Measurements from ENCODE around the gene CPM.
"Not testable (repeated sequence)": the region's sequence is repeated elsewhere in the genome, so short reads cannot be mapped to it uniquely, and the experiment has no call there.

CPM gene

DNA sequence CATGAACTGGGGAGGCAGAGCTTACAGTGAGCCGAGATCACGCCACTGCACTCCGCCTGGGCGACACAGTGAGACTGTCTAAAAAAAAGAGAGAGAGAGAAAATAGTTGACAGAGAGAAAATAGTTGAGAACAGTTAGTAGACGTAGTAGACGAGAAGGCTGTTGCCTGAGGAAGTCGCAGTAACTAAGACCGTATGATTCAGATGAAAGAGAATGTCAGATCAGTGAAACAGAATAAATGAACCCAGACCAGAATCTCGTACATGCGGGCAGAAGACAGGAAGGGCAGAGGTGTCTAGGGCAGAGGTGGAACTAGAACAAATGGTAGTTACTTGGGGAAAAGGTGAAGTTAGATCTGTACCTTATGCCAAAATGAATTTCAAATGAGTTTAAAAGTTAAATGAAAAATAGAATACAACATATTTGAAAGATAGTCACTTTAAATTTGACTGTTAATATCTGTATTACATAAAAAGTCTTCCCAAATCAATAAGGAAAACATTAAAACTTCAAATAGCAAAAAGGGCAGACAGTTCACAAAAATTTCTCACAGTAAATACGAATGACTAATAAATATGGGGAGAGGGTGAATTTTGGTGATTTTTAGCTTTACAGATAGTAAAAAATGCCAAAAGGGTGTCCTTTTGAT, 107.3 kb downstream of the CPM start:
- peak; percentile 42 for DNase-seq (ENCODE audit: low read depth)

DNA sequence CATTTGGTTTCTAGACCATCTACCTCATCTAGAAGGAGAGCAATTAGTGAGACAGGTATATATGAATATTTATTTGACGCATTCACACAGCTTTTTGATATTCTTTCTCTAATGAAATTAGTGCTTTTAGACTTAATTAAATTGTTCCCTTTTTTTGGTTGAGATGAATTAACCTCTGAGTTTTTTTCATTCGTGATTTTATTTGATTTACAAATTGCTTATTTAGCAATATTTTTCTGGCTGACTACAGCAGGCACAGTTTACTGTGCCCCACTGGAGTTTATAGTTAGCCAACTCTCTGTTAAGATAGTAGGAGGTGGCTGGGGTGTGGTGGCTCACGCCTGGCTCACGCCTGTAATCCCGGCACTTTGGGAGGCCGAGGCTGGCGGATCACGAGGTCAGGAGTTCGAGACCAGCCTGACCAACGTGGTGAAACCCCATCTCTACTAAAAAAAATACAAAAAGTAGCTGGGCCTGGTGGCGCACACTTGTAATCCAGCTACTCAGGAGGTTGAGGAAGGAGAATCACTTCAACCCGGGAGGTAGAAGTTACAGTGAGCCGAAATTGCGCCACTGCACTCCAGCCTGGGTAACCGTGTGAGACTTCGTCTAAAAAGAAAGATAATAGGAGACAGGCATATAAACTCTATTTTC, 108.2 kb downstream of the CPM start:
- DNase-seq (ENCODE audit: low read depth), result no peak

DNA sequence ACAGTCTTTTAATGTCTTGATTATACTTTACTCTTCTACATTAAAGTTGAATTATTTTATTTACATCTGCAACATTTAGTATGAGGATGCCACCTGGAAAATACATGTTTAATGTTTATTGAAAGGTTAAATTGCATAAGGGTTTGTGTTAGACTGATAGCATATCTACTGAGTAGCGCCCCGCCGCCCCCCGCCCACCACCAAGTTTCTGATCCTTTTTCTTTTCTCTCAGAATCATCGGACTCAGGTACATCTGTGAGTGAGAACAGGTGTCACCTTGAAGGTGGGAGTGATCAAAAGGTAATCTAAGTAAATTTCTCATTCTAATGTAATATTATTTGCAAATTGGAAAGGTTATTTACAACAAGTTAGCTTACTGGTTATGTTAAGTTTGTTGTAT, 108.8 kb downstream of the CPM start:
- no peak for DNase-seq (ENCODE audit: low read depth)

DNA sequence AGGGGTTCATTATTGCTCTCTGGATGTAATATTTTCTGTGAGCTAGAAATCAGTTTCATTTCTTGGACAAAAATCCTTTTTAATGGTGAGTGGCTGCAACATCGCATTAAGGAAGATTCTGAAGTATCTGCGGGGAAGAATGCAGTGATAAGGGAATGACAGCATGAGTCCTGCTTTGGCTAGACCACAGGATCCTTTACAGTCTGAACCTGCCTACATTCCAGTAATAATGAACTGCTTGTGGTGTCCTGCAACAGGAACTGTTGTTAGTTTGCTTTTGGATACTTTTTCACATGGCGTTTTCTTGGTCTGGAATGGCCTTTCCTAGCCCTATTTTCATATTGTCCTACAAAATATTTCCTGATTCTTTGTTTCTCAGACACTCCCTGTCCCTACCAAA, 109.3 kb downstream of the CPM start:
- peak; percentile 82 for DNase-seq (ENCODE audit: low read depth)

DNA sequence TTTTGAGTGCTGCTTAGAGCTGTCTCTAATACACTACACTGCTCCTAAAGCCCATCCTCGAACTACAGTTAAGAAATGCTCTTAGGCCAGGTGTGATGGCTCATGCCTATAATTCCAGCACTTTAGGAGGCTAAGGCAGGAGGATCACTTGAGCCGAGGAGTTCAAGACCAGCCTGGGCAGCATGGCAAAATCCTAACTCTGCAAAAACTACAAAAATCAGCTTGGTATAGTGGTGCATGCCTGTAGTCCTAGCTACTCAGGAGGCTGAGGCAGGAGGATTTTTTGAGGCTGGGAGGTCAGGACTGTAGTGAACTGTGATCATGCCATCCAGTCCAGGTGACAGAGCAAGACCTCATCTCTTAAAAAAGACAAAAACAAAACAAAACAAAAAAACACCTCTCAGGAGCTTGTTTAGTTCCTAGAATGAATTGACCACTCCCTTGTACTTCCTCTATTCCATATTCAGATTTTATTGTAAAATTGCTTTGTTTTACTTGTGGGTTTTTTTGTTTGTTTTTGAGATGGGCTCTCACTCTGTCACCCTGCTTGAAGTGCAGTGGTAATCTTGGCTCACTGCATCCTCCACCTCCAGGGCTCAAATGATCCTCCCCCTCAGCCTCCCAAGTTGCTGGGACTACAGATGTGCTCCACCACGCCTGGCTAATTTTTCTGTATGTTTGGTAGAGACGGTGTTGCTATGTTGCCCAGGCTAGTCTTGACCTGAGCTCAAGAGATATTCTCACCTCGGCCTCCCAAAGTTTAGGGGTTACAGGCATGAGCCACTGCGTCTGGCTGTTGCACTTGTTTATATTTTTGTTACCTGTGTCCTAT, 111.4 kb downstream of the CPM start:
- DNase-seq (ENCODE audit: low read depth), result no peak

DNA sequence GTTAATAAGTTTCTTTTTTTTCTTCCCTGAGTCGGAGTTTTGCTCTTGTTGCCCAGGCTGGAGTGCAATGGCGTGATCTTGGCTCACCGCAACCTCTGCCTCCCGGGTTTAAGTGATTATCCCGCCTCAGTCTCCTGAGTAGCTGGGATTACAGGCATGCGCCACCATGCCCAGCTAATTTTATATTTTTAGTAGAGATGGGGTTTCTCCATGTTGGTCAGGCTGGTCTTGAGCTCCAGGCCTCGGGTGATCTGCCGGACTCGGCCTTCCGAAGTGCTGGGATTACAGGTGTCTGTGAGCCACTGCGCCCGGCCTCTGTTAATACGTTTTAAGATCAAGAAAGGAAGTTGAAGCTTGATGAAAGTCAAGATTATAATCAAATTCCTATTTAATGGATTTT, 113.5 kb downstream of the CPM start:
- DNase-seq (ENCODE audit: low read depth), result not testable (repeated sequence)

DNA sequence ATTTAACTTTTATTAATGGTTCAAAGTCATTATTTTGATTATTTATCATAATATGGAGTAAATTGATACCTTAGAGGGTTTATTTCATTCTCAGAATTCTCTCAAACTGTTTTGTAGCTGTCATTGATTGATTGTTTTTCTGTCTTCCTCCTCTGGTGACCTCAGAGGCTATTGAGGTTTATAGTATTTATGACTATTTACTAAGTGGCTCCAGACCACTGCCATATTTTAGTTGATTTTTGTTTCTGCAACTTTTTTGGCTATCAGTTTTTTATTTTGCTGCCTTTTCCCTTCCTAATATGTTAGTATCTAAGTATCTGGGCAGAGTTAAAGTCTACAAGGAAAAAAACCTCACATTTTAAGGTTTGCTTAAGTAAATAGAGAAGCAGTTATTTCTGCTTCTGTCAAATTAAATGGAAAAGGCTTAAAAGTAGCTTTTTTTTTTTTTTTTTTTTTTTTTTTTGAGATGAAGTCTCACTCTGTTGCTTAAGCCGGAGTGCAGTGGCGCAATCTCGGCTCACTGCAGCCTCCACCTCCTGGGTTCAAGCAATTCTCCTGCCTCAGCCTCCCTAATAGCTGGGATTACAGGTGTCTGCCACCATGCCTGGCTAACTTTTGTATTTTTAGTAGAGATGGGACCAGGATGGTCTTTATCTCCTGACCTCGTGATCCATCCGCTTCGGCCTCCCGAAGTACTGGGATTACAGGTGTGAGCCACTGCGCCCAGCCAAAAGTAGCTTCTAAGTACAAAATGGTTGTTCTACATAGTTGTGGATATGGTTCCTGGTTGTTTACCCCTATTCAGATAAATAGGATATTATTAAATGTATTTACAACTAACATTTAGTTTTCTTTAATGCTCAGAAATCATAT, 116.8 kb downstream of the CPM start:
- no peak for DNase-seq (ENCODE audit: low read depth)

DNA sequence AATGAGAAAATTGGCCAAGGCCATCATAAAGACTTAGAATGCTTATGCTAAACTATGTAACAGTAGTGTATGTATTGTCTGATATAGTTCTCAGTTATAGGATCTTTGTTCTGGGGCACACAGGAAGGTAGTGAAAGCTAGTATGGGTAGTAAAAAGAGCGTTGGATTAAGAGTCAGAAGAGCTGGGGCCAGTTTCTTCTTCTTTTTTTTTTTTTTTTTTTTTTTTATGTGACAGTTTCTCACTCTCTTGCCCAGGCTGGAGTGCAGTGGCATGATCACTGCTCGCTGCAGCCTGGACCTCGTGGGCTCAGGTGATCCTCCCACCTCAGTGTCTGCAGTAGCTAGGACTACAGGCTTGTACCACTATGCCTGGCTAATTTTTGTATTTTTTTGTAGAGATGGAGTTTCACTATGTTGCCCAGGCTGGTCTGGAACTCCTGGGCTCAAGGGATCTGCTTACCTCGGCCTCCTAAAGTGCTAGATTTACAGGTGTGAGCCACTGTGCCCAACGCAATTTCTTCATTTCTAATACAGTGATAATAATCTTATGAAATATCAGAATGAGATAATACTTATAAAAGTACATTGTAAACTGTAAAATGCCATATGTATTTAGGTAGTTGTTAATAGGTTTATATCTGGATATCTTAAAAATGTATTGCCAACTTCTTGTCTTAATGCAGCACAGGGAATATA, 117.6 kb downstream of the CPM start:
- no peak for DNase-seq (ENCODE audit: low read depth)

DNA sequence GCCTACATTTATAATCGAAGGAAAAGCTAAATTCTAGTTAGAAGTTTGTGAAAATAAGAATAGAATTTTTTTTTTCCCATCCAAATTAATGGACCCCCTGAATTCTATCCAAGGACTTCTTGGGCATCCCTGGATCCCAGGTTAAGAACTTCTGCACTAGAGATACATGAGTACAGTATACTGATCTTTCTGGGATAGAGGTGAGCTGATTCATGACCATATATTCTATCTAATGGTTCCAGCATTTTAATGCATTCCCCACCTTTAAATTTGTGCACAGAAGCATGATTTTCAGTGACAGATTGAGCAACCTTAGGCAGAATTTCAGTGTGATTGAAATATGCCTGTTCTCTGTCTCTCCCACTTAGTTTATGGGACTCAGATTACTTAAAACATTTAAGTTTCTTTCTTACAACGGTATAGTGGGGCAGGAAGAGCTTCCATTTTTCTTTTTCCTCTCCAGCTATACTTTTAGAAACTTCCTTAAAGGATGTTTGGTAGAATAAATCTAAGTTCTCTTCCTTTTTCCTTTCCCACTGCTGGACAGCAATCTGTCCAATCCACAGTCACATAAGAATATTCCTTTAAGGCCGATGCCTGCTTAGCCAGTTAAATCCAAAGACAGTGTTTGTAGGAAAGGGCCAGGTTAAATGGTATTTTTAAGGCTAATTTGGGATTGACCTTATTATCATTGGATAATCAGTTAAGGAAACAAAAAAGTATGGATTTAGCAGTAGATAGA, 118.3 kb downstream of the CPM start:
- DNase-seq (ENCODE audit: low read depth), result no peak

DNA sequence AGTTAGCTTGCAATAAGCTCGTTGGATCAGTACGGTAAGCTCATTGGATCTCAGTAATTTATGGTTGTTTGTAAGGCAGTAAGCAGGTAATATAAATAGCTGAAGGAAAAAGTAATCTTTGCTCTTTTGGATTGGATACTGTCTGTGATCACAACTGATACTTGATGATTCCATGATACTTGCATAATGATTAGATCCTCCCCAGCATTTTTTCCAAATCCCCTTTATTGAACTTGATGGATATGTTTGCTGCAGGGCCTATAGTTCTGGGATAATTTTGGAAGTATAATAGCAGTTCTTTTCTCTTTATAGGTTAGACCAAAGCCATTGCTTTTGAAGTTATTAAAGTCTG, 119.8 kb downstream of the CPM start:
- no peak for DNase-seq (ENCODE audit: low read depth)

DNA sequence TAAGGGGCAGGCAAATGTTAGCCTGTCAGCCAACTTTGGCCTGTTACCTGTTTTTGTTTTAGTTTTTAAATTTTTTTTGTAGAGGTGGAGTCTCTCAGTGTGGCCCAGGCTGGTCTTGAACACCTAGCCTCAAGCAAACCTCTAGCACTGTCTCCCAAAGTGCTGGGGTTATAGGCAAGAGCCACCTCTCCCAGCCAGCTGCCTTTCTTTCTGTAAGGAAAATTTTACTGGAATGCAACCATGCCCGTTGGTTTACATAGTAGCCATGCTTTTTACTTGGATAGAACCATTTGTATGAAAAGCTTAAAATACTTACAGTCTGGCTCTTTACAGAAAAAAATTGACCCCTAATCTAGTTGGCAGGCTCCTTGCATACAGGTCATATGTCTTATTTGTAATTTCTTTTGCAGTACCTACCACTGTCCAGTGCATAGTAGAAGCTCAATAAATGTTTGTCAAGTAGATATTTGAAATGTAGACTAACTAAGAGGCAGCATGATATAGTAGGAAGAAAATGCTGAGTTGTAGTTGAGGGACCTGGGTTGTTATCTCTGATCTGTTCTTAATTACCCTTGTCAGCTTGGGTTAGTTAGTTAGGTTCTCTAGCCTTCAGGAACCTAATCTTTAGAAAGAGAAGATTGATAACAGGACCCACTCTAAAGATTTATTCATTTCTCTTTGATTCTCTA, 120.3 kb downstream of the CPM start:
- no peak for DNase-seq (ENCODE audit: low read depth)

DNA sequence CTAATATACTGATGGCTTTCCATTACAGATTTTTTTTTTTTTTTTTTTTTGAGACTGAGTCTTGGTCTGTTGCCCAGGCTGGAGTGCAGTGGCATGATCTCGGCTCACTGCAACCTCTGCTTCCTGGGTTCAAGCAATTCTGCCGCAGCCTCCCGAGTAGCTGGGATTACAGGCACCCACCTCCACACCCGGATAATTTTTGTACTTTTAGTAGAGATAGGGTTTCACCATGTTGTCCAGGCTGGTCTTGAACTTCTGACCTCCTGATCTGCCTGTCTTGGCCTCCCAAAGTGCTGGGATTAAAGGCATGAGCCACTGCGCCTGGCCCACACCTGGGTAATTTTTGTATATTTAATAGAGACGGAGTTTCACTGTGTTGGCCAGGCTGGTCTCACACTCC, 121.4 kb downstream of the CPM start:
- DNase-seq (ENCODE audit: low read depth), result not testable (repeated sequence)

DNA sequence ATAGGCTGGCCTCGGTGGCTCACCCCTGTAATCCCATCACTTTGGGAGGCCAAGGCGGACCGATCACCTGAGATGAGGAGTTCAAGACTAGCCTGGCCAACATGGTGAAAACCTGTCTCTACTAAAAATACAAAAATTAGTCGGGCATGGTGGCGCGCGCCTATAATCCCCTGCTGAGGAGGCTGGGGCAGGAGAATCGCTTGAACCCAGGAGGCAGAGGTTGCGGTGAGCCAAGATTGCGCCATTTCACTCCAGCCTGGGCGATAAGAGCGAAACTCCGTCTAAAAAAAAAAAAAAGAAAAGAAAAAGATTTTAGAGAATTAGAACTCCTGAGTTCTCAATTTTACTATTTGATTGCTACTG, 123.0 kb downstream of the CPM start:
- not testable (repeated sequence) for DNase-seq (ENCODE audit: low read depth)

DNA sequence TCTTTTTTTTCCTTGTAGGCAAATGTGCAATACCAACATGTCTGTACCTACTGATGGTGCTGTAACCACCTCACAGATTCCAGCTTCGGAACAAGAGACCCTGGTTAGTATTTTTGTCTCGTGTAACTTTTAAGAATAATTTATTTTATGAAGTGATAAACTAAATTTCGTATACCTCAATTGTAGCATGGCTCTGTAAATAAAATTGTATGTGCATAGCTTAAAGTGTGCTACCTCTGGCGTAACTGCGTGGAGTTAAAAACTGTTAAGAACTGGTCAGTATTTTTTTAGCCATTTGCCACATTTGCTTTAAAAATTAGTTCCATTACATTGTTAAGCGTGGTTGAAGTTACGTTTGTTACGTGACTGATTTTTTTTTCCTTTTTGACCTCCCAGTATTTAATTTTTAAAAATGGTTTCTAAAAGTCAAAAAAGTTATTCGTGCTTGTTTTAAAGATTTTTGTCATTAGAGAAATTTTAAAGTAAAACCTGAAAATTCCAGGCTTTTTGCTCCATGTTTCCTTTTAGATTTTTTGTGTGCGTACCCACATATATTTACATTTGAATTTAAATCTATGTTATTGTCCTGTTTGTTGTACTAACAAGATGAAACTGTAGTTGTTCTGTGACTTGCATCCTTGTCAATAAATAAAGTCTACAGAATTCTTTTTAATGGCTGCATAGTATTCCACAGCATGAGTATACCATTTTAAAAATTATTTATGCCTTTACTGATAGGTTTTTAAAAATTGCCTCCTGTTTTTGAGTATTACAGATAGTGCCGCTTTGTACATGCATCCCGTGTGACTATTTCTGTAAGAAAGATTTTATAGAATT, 123.6 kb downstream of the CPM start:
- DNase-seq (ENCODE audit: low read depth), result no peak

DNA sequence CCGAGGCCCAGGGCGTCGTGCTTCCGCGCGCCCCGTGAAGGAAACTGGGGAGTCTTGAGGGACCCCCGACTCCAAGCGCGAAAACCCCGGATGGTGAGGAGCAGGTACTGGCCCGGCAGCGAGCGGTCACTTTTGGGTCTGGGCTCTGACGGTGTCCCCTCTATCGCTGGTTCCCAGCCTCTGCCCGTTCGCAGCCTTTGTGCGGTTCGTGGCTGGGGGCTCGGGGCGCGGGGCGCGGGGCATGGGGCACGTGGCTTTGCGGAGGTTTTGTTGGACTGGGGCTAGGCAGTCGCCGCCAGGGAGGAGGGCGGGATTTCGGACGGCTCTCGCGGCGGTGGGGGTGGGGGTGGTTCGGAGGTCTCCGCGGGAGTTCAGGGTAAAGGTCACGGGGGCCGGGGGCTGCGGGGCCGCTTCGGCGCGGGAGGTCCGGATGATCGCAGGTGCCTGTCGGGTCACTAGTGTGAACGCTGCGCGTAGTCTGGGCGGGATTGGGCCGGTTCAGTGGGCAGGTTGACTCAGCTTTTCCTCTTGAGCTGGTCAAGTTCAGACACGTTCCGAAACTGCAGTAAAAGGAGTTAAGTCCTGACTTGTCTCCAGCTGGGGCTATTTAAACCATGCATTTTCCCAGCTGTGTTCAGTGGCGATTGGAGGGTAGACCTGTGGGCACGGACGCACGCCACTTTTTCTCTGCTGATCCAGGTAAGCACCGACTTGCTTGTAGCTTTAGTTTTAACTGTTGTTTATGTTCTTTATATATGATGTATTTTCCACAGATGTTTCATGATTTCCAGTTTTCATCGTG, 124.4 kb downstream of the CPM start:
- peak; percentile 97 for DNase-seq (ENCODE audit: low read depth)

DNA sequence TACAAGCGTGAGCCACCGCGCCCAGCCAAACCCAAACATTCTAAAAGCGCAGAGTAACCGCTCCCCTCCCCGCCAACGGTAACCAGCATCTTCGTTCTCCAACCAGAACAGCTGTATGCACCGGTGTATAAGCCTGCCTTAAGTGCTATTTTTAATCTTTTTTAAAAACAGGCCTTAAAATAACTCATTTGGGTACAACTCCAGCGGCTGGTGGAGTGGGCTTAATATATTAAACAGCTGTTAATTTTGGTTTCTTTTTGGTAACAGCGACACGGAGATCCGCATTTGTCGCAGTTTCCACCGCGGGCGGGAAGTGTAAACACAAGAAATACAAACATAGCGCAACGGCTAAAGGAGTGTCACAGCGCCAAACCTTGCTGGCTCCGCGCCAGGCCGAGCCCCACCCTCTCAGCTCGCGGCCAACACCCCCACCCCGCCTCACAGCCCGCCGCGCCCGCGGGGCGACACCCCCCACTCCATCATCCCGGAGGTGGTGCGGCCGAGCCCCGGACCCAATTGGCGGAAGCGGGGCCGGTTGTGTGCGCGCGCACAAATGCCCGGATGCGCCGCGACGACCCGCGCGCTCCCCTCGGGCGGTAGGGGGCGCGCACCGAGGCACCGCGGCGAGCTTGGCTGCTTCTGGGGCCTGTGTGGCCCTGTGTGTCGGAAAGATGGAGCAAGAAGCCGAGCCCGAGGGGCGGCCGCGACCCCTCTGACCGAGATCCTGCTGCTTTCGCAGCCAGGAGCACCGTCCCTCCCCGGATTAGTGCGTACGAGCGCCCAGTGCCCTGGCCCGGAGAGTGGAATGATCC, 125.2 kb downstream of the CPM start, which contains the start of gene MDM2:
MDM2 (plus strand) TSS at position 602 of the 812 bp plus-strand sequence. CDS start 301 bp downstream, outside the sequence.
- peak; percentile 87 for DNase-seq (ENCODE audit: low read depth)

DNA sequence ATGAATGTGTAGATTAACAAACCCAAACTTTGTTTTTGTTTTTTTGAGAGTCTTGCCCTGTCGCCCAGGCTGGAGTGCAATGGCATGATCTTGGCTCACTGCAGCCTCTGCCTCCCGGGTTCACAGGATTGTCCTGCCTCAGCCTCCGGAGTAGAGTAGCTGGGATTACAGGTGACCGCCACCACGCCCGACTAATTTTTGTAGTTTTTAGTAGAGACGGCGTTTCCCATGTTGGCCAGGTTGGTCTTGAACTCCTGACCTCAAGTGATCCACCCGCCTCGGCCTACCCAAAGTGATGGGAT, 125.7 kb downstream of the CPM start:
- not testable (repeated sequence) for DNase-seq (ENCODE audit: low read depth)

Measured in iris pigment epithelial cell (primary cell).